ENCODE results near the gene DNAJC27. TPM values are rescaled to one million over a fixed set of nuclear protein-coding genes. Genes with fewer than 3 reads are reported as not detected.

DNAJC27 gene
- total RNA-seq, 1 experiment from 2014 or later: 3.2 TPM

- DNase-seq (ENCODE audit: low spot score): no peak
These were observed 63.3 kb downstream of the DNAJC27 start for GRCh38 chr2:24908461-24908901.

GRCh38 chr2:24907116-24907515, 64.6 kb downstream of the DNAJC27 start:
- no peak for DNase-seq (ENCODE audit: low spot score)

- DNase-seq (ENCODE audit: low spot score): no peak
These were observed 65.3 kb downstream of the DNAJC27 start for GRCh38 chr2:24906466-24906865.

- DNase-seq (ENCODE audit: low spot score): no peak
These were observed 68.3 kb downstream of the DNAJC27 start for GRCh38 chr2:24903161-24904103.

- no peak for DNase-seq (ENCODE audit: low spot score)
These were observed 72.3 kb downstream of the DNAJC27 start for GRCh38 chr2:24899361-24899910.

GRCh38 chr2:24898122-24899109, 73.3 kb downstream of the DNAJC27 start:
- no peak for DNase-seq (ENCODE audit: low spot score)

- DNase-seq (ENCODE audit: low spot score): no peak
These were observed 77.0 kb downstream of the DNAJC27 start for GRCh38 chr2:24894750-24895149.

GRCh38 chr2:24893934-24894333, 77.8 kb downstream of the DNAJC27 start:
- no peak for DNase-seq (ENCODE audit: low spot score)

Other genes with a start within 250 kb of the DNAJC27 start
- 41.9 and 51.6 TPM in 2 replicates for gene PTRHD1, start 178.6 kb downstream of the DNAJC27 start, total RNA-seq (2014; rRNA removed; shearing (Covaris generic))
- gene CENPO, start 178.5 kb downstream of the DNAJC27 start, total RNA-seq (2014; rRNA removed; shearing (Covaris generic)): 47.1 and 54.0 TPM in 2 replicates
- gene ADCY3, start 51.7 kb downstream of the DNAJC27 start, total RNA-seq (2014; rRNA removed; shearing (Covaris generic)): 28.5 and 36.8 TPM in 2 replicates
- gene EFR3B, start 70.1 kb upstream of the DNAJC27 start, total RNA-seq (2014; rRNA removed; shearing (Covaris generic)): 2.2 TPM in 2 replicates
- gene POMC, start 196.6 kb upstream of the DNAJC27 start, total RNA-seq (2014; rRNA removed; shearing (Covaris generic)): not detected in 2 replicates